T-helper 1 cell treated with Interleukin-12 subunit alpha and Interleukin-12 subunit beta and Interleukin-4 antibody, amounts not matched to agents 30 ng/mL and 1 ng/mL, for 36 hours (primary cell): ENCODE data around the gene MGAT5. TPM values are rescaled to one million over a fixed set of nuclear protein-coding genes. Genes with fewer than 3 reads are reported as not detected.

Experiments used
- intact Hi-C: fragments of 100-400 bp; cut with micrococcal nuclease; formaldehyde crosslinking; loops from one replicate; pipeline ENCODE4 v1.15.1; 2024
- total RNA-seq: library from RNA; stranded (reverse); gene quantifications from 2 replicates; pipeline ENCODE4 v1.2.3, GENCODE V29; 2022

Gene MGAT5
- total RNA-seq, 1 donor from 2014 or later, result 39.6 TPM

GRCh38 chr2:134440336-134440909 lies 186.6 kb downstream of the MGAT5 start:
- intact Hi-C loops, result no loop called here

GRCh38 chr2:134441153-134441863 lies 187.4 kb downstream of the MGAT5 start:
- intact Hi-C loops, result no loop called here

GRCh38 chr2:134443814-134444480 lies 190.1 kb downstream of the MGAT5 start:
- intact Hi-C loops, result no loop called here

- intact Hi-C loops, result no loop called here
These were observed 191.2 kb downstream of the MGAT5 start for GRCh38 chr2:134445116-134445515.

GRCh38 chr2:134445985-134446382 lies 192.1 kb downstream of the MGAT5 start:
- intact Hi-C loops, result no loop called here

GRCh38 chr2:134446383-134447017 lies 192.6 kb downstream of the MGAT5 start:
- intact Hi-C loops, result no loop called here

- intact Hi-C loops, result no loop called here
These were observed 193.8 kb downstream of the MGAT5 start for GRCh38 chr2:134447669-134448068.

- intact Hi-C loops, result no loop called here
These were observed 194.8 kb downstream of the MGAT5 start for GRCh38 chr2:134448650-134449049.

- intact Hi-C loops, result no loop called here
These were observed 195.3 kb downstream of the MGAT5 start for GRCh38 chr2:134449157-134449556.

GRCh38 chr2:134449751-134450513 lies 196.1 kb downstream of the MGAT5 start:
- intact Hi-C loops, result loop anchor here (2.0 kb wide), 2 partner anchors 205 to 563 kb away; no protein-coding TSS in a partner anchor

GRCh38 chr2:134451347-134451630 lies 197.4 kb downstream of the MGAT5 start:
- intact Hi-C loops, result loop anchor here (1.0 to 2.0 kb wide), 5 partner anchors 206 to 564 kb away; partner anchors contain the start of gene CCNT2

- intact Hi-C loops, result no loop called here
These were observed 198.3 kb downstream of the MGAT5 start for GRCh38 chr2:134452042-134452733.

- intact Hi-C loops, result no loop called here
These were observed 199.6 kb downstream of the MGAT5 start for GRCh38 chr2:134453476-134453875.

- intact Hi-C loops, result no loop called here
These were observed 200.1 kb downstream of the MGAT5 start for GRCh38 chr2:134453973-134454372.

- intact Hi-C loops, result no loop called here
These were observed 200.6 kb downstream of the MGAT5 start for GRCh38 chr2:134454426-134454825.

- intact Hi-C loops, result no loop called here
These were observed 201.1 kb downstream of the MGAT5 start for GRCh38 chr2:134454931-134455330.

GRCh38 chr2:134455426-134455825 lies 201.6 kb downstream of the MGAT5 start:
- intact Hi-C loops, result no loop called here

GRCh38 chr2:134457353-134457752 lies 203.5 kb downstream of the MGAT5 start:
- intact Hi-C loops, result no loop called here

- intact Hi-C loops, result no loop called here
These were observed 204.0 kb downstream of the MGAT5 start for GRCh38 chr2:134457765-134458472.

- intact Hi-C loops, result no loop called here
These were observed 204.6 kb downstream of the MGAT5 start for GRCh38 chr2:134458473-134458853.
